Testis (tissue), 3 donors: ENCODE data around the gene ACAA2. TPM values are rescaled to one million over a fixed set of nuclear protein-coding genes. Genes with fewer than 3 reads are reported as not detected.

Experiments
- DNase-seq: peaks from one replicate; pipeline ENCODE4 v3.0.0-alpha.2; 2019
- H3K27ac ChIP-seq, 2 donors: fragments of 200-600 bp; sonication (generic); one replicate each; pipeline ENCODE4 v1.5.1; 2019
- H3K27me3 ChIP-seq: fragments of 200-600 bp; sonication (generic); one replicate; pipeline ENCODE4 v1.5.1; 2019
- H3K36me3 ChIP-seq: fragments of 200-600 bp; sonication (generic); one replicate; pipeline ENCODE4 v1.5.1; 2017; ENCODE audit warnings: low read depth; ENCODE audit errors: missing control alignments
- H3K4me1 ChIP-seq: fragments of 200-600 bp; sonication (generic); one replicate; pipeline ENCODE4 v1.5.1; 2019
- H3K4me3 ChIP-seq, 2 donors: fragments of 200-600 bp; sonication (generic); one replicate each; pipeline ENCODE4 v1.5.1; 2017 to 2019
- H3K9me3 ChIP-seq: fragments of 200-600 bp; sonication (generic); one replicate; pipeline ENCODE4 v1.5.1; 2017
- CTCF ChIP-seq, 3 experiments: fragments of 450-650 bp in 2 of 3; fragments of 200-600 bp in 1 of 3; sonication (generic) in 1 of 3; IDR thresholded peaks; one replicate each; pipeline ENCODE4 v1.5.1; 2016 to 2019; ENCODE audit warnings: antibody characterized with exemption in 3 of 3, mild to moderate bottlenecking in 2 of 3, moderate library complexity in 1 of 3
- POLR2A ChIP-seq: fragments of 450-650 bp; IDR thresholded peaks from one replicate; pipeline ENCODE4 v1.6.1; 2017; ENCODE audit warnings: antibody characterized with exemption, mild to moderate bottlenecking, moderate library complexity
- WGBS, 2 donors: methylation state at CpG; one replicate each; pipeline ENCODE4 v1.1.5; 2018; 5-methylcytosine and 5-hydroxymethylcytosine counted together
- intact Hi-C: fragments of 100-400 bp; cut with DNase I; formaldehyde crosslinking; loops from one replicate; pipeline ENCODE4 v1.15.1; 2023; ENCODE audit warnings: low total_unique reads
- polyA plus RNA-seq: library from polyadenylated mRNA; stranded (reverse); fragments of 350-450 nt; fragmentation: Illumina TruSeq; extraction: RNeasy Lipid Tissue Mini Kit (QIAGEN cat#74804); gene quantifications from one replicate; pipeline ENCODE4 v1.2.3, GENCODE V29; 2014; ENCODE audit warnings: low read depth, low replicate concordance; ENCODE audit not compliant: insufficient read depth
- small RNA-seq, 2 donors: library from RNA; depleted of rRNA; stranded (forward); fragments of <200 nt; gene quantifications; one replicate each; pipeline ENCODE3, GENCODE V24; 2016
- total RNA-seq, 2 donors: library from RNA; depleted of rRNA; stranded (reverse); fragments of >200 nt; gene quantifications; one replicate each; pipeline ENCODE4 v1.2.3, GENCODE V29; 2016

Gene ACAA2
- total and polyA plus RNA-seq, 3 donors from 2014 or later: 42.2 to 77.2 (median 48.7) TPM

DNA sequence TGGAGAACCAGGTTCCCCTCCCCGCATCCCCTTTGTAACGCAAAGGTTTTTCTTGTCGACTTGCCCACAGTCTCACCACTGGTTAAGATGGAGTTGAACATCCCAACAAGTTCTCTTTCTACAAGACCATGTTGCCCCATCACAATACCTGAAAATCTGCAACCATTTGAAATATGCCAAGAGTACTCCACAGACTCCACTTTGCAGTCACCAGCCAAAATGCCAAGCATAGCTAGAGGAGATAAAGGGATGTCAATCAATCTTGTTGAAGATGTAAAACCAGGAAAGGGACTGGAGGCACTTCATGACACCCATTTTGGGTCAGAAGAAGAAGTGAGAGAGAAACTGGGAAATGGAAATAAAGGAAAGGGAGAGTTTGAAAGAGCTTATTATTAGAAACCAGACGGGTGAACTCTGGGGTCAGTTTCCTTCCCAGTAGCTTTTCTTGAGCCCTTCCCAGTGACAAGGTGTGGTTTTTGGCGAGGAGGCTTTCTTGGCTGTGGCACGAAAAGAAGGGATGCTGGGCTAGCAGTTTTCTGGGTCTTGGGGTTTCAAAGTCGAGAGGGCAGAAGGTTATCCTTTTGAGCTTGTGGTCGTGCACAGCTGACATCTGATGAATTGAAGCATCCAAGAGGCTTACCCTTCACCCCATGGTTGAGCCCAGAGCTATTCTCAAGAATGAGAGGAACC, 79.3 kb downstream of the ACAA2 start:
- 72% methylated on average over 8 of the region's 8 CpGs for WGBS, 2 donors
- TF ChIP-seq CTCF (IDR thresholded peaks at IDR 0.05): no peak
- TF ChIP-seq POLR2A: no peak
- Histone ChIP-seq H3K9me3 (no peaks in the 10 kb centered on the region), H3K4me3 (no peak overlapping the region), H3K27ac (no peak overlapping the region), H3K27me3 (no peaks in the 10 kb centered on the region), H3K36me3 (no peaks in the 10 kb centered on the region), H3K4me1 (no peaks in the 10 kb centered on the region)
- intact Hi-C loops: no loop called here
- no peak for DNase-seq

DNA sequence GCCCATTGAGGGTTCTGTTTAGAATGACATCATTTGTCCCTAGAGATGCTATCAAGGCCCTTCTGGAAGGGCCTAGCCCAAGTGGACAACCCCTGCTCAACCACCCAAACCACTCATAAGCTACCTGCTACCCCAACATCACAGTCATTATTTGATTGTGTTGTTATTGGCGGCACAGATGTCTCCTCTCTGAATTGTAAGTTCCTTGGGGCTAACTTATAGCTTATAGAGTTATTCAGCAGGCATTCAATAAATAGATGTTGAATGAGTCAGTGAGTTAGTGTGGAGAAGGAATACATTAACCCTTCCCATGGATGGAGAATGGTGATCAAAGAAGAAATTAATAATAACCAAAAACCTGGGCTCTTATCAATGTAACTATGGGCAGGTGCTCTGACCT, 80.0 kb downstream of the ACAA2 start:
- Histone ChIP-seq H3K36me3 (no peaks in the 10 kb centered on the region), H3K9me3 (no peaks in the 10 kb centered on the region), H3K4me3 (no peak overlapping the region), H3K27ac (no peak overlapping the region), H3K27me3 (no peaks in the 10 kb centered on the region), H3K4me1 (no peaks in the 10 kb centered on the region)
- TF ChIP-seq CTCF (IDR thresholded peaks at IDR 0.05): no peak
- TF ChIP-seq POLR2A: no peak
- no peak for DNase-seq
- WGBS, 2 donors: 95 to 100% methylated on average over 1 of the region's 1 CpG
- intact Hi-C loops: no loop called here

Small RNAs within 50 kb of the gene (small RNA-seq; reads per million reads assigned to genes)
- gene RF00283 (0 reads per million in 2 donors), gene SCARNA17 (0 reads per million in 2 donors)
